GM23338 (cell line): ENCODE measurements around the gene RABGAP1L. TPM values are rescaled to one million over a fixed set of nuclear protein-coding genes. Genes with fewer than 3 reads are reported as not detected.

Source experiments
- ATAC-seq: fragments of 200-7000 bp; cut with Tn5 transposase; 3 replicates; pipeline ENCODE4 v1.9.1; 2020
- DNase-seq: peaks from one replicate; pipeline ENCODE4 v3.0.0-alpha.2; 2015; ENCODE audit warnings: low spot score
- H2AFZ ChIP-seq: fragments of 200-600 bp; sonication (generic); 2 replicates; pipeline ENCODE4 v1.8.0; 2016; ENCODE audit warnings: antibody characterized with exemption, mild to moderate bottlenecking, moderate library complexity
- H3F3A ChIP-seq: fragments of 200-600 bp; sonication (generic); replicated peaks from 2 replicates; pipeline ENCODE4 v1.8.0; 2017; ENCODE audit warnings: antibody characterized with exemption, mixed run types, low read depth
- H3K27ac ChIP-seq: fragments of 200-600 bp; sonication (generic); 2 replicates; pipeline ENCODE4 v1.6.1; 2016; ENCODE audit warnings: low read depth
- H3K27me3 ChIP-seq: fragments of 200-600 bp; sonication (generic); 2 replicates; pipeline ENCODE4 v1.8.0; 2016; ENCODE audit warnings: mild to moderate bottlenecking, mixed run types, moderate library complexity; ENCODE audit not compliant: insufficient read depth
- H3K36me3 ChIP-seq: fragments of 200-600 bp; sonication (generic); 2 replicates; pipeline ENCODE4 v1.8.0; 2016; ENCODE audit warnings: mild to moderate bottlenecking; ENCODE audit not compliant: insufficient read depth
- H3K4me1 ChIP-seq: fragments of 200-600 bp; sonication (generic); 2 replicates; pipeline ENCODE4 v1.8.0; 2016; ENCODE audit warnings: mild to moderate bottlenecking, moderate library complexity; ENCODE audit not compliant: insufficient read depth
- H3K4me2 ChIP-seq: fragments of 200-600 bp; sonication (generic); 2 replicates; pipeline ENCODE4 v1.7.1; 2017; ENCODE audit warnings: mixed run types
- H3K4me3 ChIP-seq: fragments of 200-600 bp; sonication (generic); 2 replicates; pipeline ENCODE4 v1.6.1; 2016; ENCODE audit warnings: mixed run types
- H3K79me2 ChIP-seq: fragments of 200-600 bp; sonication (generic); replicated peaks from 2 replicates; pipeline ENCODE4 v1.8.0; 2017; ENCODE audit warnings: mild to moderate bottlenecking; ENCODE audit not compliant: insufficient read depth
- H3K9me2 ChIP-seq: fragments of 200-600 bp; sonication (generic); 2 replicates; pipeline ENCODE4 v1.8.0; 2017; ENCODE audit not compliant: insufficient read depth
- H4K20me1 ChIP-seq: fragments of 200-600 bp; sonication (generic); replicated peaks from 2 replicates; pipeline ENCODE4 v1.8.0; 2017; ENCODE audit warnings: mild to moderate bottlenecking; ENCODE audit not compliant: insufficient read depth
- H3K27ac Mint-ChIP-seq: 2 replicates; pipeline ENCODE4 v1.8.0; 2020; ENCODE audit warnings: inconsistent platforms, mild to moderate bottlenecking, moderate library complexity, mixed read lengths
- H3K27me3 Mint-ChIP-seq: 3 replicates; pipeline ENCODE4 v1.8.0; 2022; ENCODE audit warnings: low read depth, mild to moderate bottlenecking, moderate library complexity, mixed read lengths, inconsistent platforms; ENCODE audit not compliant: insufficient read depth, poor library complexity
- H3K36me3 Mint-ChIP-seq: 3 replicates; pipeline ENCODE4 v1.8.0; 2021; ENCODE audit warnings: low read depth, mild to moderate bottlenecking, inconsistent platforms, moderate library complexity, mixed read lengths
- H3K4me1 Mint-ChIP-seq: 3 replicates; pipeline ENCODE4 v1.8.0; 2020; ENCODE audit warnings: mild to moderate bottlenecking, inconsistent platforms, mixed read lengths
- H3K4me3 Mint-ChIP-seq: 3 replicates; pipeline ENCODE4 v1.8.0; 2021; ENCODE audit warnings: moderate library complexity, mild to moderate bottlenecking, inconsistent platforms, mixed read lengths
- H3K9me3 Mint-ChIP-seq: 3 replicates; pipeline ENCODE4 v1.8.0; 2020; ENCODE audit warnings: moderate library complexity, mild to moderate bottlenecking, inconsistent platforms, mixed read lengths
- CREB1 ChIP-seq: fragments of 250-450 bp; sonication (Bioruptor Pico); IDR thresholded peaks from 2 replicates; pipeline ENCODE4 v1.5.0; 2020; ENCODE audit warnings: low read depth, mild to moderate bottlenecking, moderate library complexity
- EZH2 ChIP-seq: fragments of 200-600 bp; sonication (generic); IDR thresholded peaks from one replicate; pipeline ENCODE4 v1.8.0; 2017; ENCODE audit warnings: antibody characterized with exemption, mild to moderate bottlenecking, low read depth; ENCODE audit not compliant: unreplicated experiment
- ZNF331 ChIP-seq: fragments of 250-450 bp; sonication (Bioruptor Pico); IDR thresholded peaks from 2 replicates; pipeline ENCODE4 v1.5.0; 2020; ENCODE audit warnings: low read depth, mild to moderate bottlenecking, moderate library complexity
- polyA plus RNA-seq: library from polyadenylated mRNA; unstranded; fragments of >200 nt; fragmentation: Nextera tagmentation; extraction: Ambion mirVana; gene quantifications from 2 replicates; pipeline ENCODE4 v1.2.1, GENCODE V29; 2016
- total RNA-seq: library from RNA; depleted of rRNA; stranded (reverse); fragments of >200 nt; shearing (Covaris generic); gene quantifications from 2 replicates; pipeline ENCODE4 v1.2.3, GENCODE V29; 2014
- TF ChIP-seq, protein P1 (sequence below): IDR thresholded peaks from 2 replicates; pipeline ENCODE4 v1.6.1; 2016; ENCODE audit warnings: antibody characterized with exemption
- TF ChIP-seq, protein P2 (sequence below), 2 experiments: fragments of 200-600 bp in 1 of 2; sonication (generic) in 1 of 2; conservative IDR thresholded peaks; 2 replicates each; pipeline versions ENCODE4 v1.5.1 to v1.6.1; 2016 to 2017; ENCODE audit warnings: antibody characterized with exemption in 2 of 2, low read depth in 2 of 2, mild to moderate bottlenecking in 2 of 2, moderate library complexity in 1 of 2
- TF ChIP-seq, protein P3 (sequence below): fragments of 250-450 bp; sonication (Bioruptor Pico); IDR thresholded peaks from 2 replicates; pipeline ENCODE4 v1.5.0; 2020; ENCODE audit warnings: mild to moderate bottlenecking, moderate library complexity

RABGAP1L gene
- total and polyA plus RNA-seq, 2 experiments from 2014 or later: 83.2 to 136 TPM

DNA sequence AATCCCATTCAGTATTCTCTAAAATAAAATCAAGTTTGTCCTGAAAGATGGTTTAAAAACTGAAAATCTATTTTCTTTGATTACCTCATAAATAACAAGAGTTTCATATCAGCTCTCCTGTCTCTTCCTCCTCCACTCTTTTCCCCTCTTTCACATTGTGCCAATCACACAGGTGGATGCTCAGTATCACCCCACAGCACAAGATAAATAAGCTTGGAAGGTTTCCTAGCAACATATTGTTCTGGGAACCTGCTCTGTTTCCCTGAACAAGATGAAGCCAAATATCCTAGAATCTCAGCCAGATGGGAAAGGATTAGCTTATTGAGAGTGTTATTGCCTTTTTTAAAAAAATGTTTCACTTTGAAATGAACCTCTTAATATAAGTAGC, 794.7 kb downstream of the RABGAP1L start:
- no peak overlapping the region for H3K4me2 ChIP-seq
- H3K27me3 ChIP-seq: no peaks in the 10 kb centered on the region
- H3K79me2 ChIP-seq: peaks cover 73% of the 10 kb centered on the region
- DNase-seq: peak; percentile 46
- ATAC-seq: peak; percentile 63
- no peak overlapping the region for H3K27ac ChIP-seq
- no peaks in the 10 kb centered on the region; the same call in 1 of the 2 replicates for H3K4me1 ChIP-seq
- H2AFZ ChIP-seq: no peak overlapping the region
- TF ChIP-seq, protein P1, sequence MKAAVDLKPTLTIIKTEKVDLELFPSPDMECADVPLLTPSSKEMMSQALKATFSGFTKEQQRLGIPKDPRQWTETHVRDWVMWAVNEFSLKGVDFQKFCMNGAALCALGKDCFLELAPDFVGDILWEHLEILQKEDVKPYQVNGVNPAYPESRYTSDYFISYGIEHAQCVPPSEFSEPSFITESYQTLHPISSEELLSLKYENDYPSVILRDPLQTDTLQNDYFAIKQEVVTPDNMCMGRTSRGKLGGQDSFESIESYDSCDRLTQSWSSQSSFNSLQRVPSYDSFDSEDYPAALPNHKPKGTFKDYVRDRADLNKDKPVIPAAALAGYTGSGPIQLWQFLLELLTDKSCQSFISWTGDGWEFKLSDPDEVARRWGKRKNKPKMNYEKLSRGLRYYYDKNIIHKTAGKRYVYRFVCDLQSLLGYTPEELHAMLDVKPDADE: no peak
- TF ChIP-seq, protein P2, sequence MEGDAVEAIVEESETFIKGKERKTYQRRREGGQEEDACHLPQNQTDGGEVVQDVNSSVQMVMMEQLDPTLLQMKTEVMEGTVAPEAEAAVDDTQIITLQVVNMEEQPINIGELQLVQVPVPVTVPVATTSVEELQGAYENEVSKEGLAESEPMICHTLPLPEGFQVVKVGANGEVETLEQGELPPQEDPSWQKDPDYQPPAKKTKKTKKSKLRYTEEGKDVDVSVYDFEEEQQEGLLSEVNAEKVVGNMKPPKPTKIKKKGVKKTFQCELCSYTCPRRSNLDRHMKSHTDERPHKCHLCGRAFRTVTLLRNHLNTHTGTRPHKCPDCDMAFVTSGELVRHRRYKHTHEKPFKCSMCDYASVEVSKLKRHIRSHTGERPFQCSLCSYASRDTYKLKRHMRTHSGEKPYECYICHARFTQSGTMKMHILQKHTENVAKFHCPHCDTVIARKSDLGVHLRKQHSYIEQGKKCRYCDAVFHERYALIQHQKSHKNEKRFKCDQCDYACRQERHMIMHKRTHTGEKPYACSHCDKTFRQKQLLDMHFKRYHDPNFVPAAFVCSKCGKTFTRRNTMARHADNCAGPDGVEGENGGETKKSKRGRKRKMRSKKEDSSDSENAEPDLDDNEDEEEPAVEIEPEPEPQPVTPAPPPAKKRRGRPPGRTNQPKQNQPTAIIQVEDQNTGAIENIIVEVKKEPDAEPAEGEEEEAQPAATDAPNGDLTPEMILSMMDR (conservative IDR thresholded peaks at IDR 0.05; ENCODE audit: low read depth in 2 of 2): no peak
- no peak for TF ChIP-seq ZNF331
- TF ChIP-seq, protein P3, sequence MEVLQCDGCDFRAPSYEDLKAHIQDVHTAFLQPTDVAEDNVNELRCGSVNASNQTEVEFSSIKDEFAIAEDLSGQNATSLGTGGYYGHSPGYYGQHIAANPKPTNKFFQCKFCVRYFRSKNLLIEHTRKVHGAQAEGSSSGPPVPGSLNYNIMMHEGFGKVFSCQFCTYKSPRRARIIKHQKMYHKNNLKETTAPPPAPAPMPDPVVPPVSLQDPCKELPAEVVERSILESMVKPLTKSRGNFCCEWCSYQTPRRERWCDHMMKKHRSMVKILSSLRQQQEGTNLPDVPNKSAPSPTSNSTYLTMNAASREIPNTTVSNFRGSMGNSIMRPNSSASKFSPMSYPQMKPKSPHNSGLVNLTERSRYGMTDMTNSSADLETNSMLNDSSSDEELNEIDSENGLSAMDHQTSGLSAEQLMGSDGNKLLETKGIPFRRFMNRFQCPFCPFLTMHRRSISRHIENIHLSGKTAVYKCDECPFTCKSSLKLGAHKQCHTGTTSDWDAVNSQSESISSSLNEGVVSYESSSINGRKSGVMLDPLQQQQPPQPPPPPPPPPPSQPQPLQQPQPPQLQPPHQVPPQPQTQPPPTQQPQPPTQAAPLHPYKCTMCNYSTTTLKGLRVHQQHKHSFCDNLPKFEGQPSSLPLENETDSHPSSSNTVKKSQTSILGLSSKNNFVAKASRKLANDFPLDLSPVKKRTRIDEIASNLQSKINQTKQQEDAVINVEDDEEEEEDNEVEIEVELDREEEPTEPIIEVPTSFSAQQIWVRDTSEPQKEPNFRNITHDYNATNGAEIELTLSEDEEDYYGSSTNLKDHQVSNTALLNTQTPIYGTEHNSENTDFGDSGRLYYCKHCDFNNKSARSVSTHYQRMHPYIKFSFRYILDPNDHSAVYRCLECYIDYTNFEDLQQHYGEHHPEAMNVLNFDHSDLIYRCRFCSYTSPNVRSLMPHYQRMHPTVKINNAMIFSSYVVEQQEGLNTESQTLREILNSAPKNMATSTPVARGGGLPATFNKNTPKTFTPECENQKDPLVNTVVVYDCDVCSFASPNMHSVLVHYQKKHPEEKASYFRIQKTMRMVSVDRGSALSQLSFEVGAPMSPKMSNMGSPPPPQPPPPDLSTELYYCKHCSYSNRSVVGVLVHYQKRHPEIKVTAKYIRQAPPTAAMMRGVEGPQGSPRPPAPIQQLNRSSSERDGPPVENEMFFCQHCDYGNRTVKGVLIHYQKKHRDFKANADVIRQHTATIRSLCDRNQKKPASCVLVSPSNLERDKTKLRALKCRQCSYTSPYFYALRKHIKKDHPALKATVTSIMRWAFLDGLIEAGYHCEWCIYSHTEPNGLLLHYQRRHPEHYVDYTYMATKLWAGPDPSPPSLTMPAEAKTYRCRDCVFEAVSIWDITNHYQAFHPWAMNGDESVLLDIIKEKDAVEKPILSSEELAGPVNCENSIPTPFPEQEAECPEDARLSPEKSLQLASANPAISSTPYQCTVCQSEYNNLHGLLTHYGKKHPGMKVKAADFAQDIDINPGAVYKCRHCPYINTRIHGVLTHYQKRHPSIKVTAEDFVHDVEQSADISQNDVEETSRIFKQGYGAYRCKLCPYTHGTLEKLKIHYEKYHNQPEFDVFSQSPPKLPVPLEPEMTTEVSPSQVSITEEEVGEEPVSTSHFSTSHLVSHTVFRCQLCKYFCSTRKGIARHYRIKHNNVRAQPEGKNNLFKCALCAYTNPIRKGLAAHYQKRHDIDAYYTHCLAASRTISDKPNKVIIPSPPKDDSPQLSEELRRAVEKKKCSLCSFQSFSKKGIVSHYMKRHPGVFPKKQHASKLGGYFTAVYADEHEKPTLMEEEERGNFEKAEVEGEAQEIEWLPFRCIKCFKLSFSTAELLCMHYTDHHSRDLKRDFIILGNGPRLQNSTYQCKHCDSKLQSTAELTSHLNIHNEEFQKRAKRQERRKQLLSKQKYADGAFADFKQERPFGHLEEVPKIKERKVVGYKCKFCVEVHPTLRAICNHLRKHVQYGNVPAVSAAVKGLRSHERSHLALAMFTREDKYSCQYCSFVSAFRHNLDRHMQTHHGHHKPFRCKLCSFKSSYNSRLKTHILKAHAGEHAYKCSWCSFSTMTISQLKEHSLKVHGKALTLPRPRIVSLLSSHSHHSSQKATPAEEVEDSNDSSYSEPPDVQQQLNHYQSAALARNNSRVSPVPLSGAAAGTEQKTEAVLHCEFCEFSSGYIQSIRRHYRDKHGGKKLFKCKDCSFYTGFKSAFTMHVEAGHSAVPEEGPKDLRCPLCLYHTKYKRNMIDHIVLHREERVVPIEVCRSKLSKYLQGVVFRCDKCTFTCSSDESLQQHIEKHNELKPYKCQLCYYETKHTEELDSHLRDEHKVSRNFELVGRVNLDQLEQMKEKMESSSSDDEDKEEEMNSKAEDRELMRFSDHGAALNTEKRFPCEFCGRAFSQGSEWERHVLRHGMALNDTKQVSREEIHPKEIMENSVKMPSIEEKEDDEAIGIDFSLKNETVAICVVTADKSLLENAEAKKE (CRISPR knock-in tag): no peak
- no peak for TF ChIP-seq EZH2
- no peak for TF ChIP-seq CREB1 (CRISPR knock-in tag)
- H3F3A ChIP-seq: no peaks in the 10 kb centered on the region
- no peaks in the 10 kb centered on the region for H3K9me3 Mint-ChIP-seq
- no peak overlapping the region for H3K27ac Mint-ChIP-seq
- H3K9me2 ChIP-seq: no peaks in the 10 kb centered on the region
- H3K27me3 Mint-ChIP-seq: no peaks in the 10 kb centered on the region
- H3K36me3 Mint-ChIP-seq: peaks cover 20% of the 10 kb centered on the region
- H3K36me3 ChIP-seq: peaks cover 10% of the 10 kb centered on the region; the same call in 1 of the 2 replicates
- no peak overlapping the region for H3K4me3 Mint-ChIP-seq
- peaks cover 51% of the 10 kb centered on the region for H4K20me1 ChIP-seq
- H3K4me1 Mint-ChIP-seq: peaks cover 10% of the 10 kb centered on the region; the same call in 2 of the 3 replicates
- no peak overlapping the region for H3K4me3 ChIP-seq
